ENCODE data around the gene GLOD4. TPM values are rescaled to one million over a fixed set of nuclear protein-coding genes. Genes with fewer than 3 reads are reported as not detected.

The GLOD4 gene
- total and polyA plus RNA-seq, 8 donors: 46.5 to 105 (median 93.2) TPM

DNA sequence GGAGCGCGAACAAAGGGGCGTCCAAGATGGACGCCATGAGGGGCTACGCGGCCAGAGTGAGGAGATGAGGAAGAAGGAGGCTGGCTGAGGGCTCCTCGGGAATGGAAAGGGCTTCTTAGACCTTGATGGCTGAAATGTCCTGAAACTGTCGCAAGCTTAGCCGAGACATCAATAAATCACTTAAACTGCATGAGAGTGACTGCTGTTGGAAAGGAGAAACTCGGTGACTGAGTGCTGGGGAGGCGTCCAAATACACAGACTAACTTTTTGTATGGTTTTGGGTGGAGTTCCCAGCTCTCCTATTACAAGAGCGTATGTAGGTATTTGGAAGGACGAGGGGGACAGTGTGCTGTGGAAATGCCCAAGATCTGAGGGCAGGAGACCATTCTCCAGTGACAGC lies 28.7 kb downstream of the GLOD4 start:
- H3K27ac ChIP-seq: no peak overlapping the region
- ATAC-seq: no peak

DNA sequence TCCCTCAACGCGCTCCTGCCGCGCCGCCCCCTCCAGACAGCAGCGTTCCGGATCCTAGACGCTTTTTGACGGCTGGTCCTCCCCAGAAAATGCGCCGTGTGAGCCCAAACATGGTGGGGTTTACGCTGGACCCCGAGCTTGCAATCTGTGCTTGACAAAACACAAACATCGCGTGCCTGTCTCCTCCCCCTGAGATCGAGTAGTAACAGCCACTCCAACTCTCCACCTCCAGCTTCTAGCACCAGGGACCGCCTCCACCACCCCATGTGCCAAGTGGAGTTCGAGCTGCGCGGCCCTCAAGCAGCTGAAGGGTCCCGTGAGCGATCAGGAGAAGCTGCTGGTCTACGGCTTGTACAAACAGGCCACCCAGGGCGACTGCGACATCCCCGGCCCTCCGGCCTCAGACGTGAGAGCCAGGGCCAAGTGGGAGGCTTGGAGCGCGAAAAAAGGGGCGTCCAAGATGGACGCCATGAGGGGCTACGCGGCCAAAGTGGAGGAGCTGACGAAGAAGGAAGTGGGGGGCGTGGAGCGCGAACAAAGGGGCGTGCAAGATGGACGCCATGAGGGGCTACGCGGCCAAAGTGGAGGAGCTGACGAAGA lies 29.4 kb downstream of the GLOD4 start:
- intact Hi-C loops (cut with DNase I): no loop called here

More for the DNA sequence above, 28.7 kb downstream of the GLOD4 start:
- no peak for DNase-seq
- intact Hi-C loops (cut with DNase I): no loop called here
- TF ChIP-seq, protein P1, sequence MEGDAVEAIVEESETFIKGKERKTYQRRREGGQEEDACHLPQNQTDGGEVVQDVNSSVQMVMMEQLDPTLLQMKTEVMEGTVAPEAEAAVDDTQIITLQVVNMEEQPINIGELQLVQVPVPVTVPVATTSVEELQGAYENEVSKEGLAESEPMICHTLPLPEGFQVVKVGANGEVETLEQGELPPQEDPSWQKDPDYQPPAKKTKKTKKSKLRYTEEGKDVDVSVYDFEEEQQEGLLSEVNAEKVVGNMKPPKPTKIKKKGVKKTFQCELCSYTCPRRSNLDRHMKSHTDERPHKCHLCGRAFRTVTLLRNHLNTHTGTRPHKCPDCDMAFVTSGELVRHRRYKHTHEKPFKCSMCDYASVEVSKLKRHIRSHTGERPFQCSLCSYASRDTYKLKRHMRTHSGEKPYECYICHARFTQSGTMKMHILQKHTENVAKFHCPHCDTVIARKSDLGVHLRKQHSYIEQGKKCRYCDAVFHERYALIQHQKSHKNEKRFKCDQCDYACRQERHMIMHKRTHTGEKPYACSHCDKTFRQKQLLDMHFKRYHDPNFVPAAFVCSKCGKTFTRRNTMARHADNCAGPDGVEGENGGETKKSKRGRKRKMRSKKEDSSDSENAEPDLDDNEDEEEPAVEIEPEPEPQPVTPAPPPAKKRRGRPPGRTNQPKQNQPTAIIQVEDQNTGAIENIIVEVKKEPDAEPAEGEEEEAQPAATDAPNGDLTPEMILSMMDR (IDR thresholded peaks at IDR 0.05): no peak
- no peak overlapping the region for H3K4me3 ChIP-seq
- H3K27me3 ChIP-seq: no peaks in the 10 kb centered on the region
- peaks cover 0 to 20% of the 10 kb centered on the region in 2 donors for H3K36me3 ChIP-seq
- peaks cover 9 to 25% of the 10 kb centered on the region in 2 donors for H3K4me1 ChIP-seq
- H3K9me3 ChIP-seq: no peaks in the 10 kb centered on the region

DNA sequence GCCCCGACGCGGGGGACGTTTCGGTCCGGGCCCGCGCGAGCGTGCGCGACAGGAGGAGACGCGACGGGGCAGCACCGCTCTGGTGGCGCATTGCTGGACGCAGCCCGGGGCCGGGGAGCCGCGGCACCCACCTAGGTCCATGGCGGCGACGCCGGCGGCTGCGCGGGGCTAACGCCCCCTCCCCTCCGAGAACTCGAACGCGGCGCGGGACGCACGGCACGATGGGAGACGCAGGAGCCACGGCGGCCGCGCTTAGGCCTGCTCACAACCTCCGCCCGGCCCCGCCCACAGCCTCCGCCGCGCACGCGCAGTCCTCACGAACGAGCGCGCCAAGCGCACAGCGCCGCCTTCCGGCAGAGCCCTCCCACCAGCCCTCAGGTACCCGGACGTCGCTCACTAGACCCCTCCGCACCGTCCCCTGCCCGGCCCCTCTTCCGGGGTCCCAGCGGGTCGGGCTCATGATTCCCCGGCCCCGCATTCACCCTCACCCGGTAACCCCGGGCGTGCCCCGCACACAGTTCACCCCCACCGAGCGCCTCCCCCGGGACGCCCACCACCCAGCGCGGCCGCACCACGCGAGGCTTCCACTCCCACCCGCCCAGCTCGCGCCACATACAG lies 30.0 kb downstream of the GLOD4 start, which contains the start of gene GEMIN4:
TSS of gene GEMIN4 (minus strand) at position 263 of the 618 bp plus-strand sequence. CDS start at position 141, 122 bp downstream.
- intact Hi-C loops (cut with DNase I): no loop called here
- peak; percentile 98 for ATAC-seq
- no peaks in the 10 kb centered on the region for H3K27me3 ChIP-seq

More for the DNA sequence above, 29.4 kb downstream of the GLOD4 start:
- TF ChIP-seq, protein P1 (IDR thresholded peaks at IDR 0.05): no peak
- H3K9me3 ChIP-seq: no peaks in the 10 kb centered on the region
- peak; percentile 68 to 90 (median 82) for DNase-seq
- no peaks in the 10 kb centered on the region for H3K27me3 ChIP-seq
- peak; percentile 87 for ATAC-seq
- peaks cover 9 to 25% of the 10 kb centered on the region in 2 donors for H3K4me1 ChIP-seq
- peak overlapping the region; percentile 75 to 82 for H3K27ac ChIP-seq
- peak overlapping the region; percentile 94 to 96 for H3K4me3 ChIP-seq
- H3K36me3 ChIP-seq: peaks cover 0 to 20% of the 10 kb centered on the region in 2 donors

DNA sequence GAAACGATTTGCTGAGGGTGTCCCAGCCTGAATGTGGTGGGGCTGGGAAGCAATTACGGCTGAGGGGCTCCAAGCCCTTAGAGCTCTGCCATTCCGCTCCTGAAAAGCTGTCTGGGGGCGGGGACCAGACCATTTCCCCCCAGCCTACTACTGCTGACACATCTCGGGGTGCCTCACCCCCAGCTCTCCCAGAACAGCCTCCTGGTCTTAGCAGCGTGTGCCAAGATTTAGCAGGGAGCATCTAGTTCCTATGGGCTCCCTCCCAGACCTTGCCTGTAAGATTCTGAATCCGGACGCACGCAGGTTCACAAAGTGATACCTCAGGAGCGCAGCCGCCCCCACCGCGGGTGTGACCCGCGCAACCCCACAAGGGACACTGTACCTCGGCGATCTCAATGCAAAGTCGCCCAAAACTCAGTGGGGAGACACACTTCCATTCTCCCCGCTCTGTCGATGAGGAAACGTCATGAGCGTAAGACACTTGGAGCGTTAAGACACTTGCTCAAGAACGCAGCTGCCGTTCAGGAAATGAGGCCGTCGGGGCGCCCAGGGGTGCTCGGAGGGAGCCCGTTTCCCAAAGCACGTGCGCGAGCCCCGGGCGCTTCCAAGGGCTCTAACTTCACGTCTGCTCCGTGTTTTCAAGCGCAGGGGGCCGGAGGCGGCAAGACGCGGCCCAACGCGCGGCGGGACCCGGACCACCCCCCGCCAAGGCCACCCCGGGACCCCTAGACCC lies 30.6 kb downstream of the GLOD4 start:
- TF ChIP-seq, protein P1 (IDR thresholded peaks at IDR 0.05): no peak
- Histone ChIP-seq H3K4me3 (peak overlapping the region; percentile 94 to 96), H3K36me3 (peaks cover 0 to 20% of the 10 kb centered on the region in 2 donors), H3K27me3 (no peaks in the 10 kb centered on the region), H3K27ac (peak overlapping the region; percentile 75 to 82), H3K9me3 (no peaks in the 10 kb centered on the region), H3K4me1 (peaks cover 9 to 25% of the 10 kb centered on the region in 2 donors)
- ATAC-seq (peak; percentile 10), DNase-seq (peak in 1 of 4 donors; percentile 17)
- intact Hi-C loops (cut with DNase I): no loop called here

More for the DNA sequence above, 30.0 kb downstream of the GLOD4 start, which contains the start of gene GEMIN4:
- H3K4me1 ChIP-seq: peaks cover 9 to 25% of the 10 kb centered on the region in 2 donors
- TF ChIP-seq, protein P1 (IDR thresholded peaks at IDR 0.05): peak; percentile 92 to 94
- no peaks in the 10 kb centered on the region for H3K9me3 ChIP-seq
- peak within 1 kb of the TSS; percentile 94 to 96 for H3K4me3 ChIP-seq
- H3K36me3 ChIP-seq: peaks cover 0 to 20% of the 10 kb centered on the region in 2 donors
- H3K27ac ChIP-seq: peak within 1 kb of the TSS; percentile 75 to 82
- peak; percentile 94 to 100 (median 95) for DNase-seq

Data from left lung (tissue), 10 donors.